G401 (cell line): ENCODE data around the gene TRIB2. TPM values are rescaled to one million over a fixed set of nuclear protein-coding genes. Genes with fewer than 3 reads are reported as not detected.

Experiments
- DNase-seq: peaks from one replicate; pipeline ENCODE4 v3.0.0-alpha.2; 2015; ENCODE audit warnings: low spot score
- in situ Hi-C: cut with HindIII; loops from 2 replicates; pipeline ENCODE4 v1.10.0; 2016; ENCODE audit warnings: low sequenced_read_pairs, mixed read lengths
- total RNA-seq: library from RNA; depleted of rRNA; stranded (reverse); fragments of >200 nt; shearing (Covaris generic); gene quantifications from 2 replicates; pipeline ENCODE4 v1.2.3, GENCODE V29; 2014

Gene TRIB2
- total RNA-seq, 1 experiment from 2014 or later: 5.4 TPM

DNA sequence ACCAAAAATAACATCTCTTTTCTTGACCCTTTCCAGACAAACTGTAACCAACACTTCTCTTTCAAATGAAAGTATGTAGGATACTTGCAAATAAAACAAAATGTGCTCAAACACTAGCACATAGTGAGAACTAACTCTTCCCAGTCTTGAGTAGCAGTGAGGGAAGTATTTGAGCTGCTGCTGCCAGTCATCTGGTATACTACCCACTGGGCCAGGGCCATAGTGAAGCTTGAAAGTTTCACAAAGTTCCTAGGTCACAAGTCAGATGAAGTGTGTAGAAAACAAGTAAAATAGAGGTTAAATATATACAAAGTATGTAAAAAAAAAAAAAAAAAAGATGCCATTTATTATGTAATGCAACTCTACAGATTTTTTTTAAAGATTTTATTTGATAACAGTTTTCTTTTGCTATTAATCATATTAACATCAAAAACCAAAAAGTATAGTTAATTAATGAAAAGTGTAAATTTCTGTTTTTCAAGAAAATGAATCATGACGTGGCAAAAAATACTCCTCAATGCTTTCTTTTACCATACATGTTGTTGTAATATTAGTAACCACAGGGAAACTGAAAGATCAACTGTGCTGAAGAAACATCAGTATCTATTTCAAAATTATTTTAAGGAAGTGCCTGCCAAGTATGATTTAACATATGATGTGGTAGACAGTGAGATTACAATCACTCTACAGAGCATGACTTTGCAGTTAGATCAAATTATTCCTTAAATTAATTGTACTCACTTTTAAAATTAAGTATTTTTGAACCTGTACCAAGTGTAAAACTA is 21.6 kb upstream of the TRIB2 start:
- DNase-seq: no peak

DNA sequence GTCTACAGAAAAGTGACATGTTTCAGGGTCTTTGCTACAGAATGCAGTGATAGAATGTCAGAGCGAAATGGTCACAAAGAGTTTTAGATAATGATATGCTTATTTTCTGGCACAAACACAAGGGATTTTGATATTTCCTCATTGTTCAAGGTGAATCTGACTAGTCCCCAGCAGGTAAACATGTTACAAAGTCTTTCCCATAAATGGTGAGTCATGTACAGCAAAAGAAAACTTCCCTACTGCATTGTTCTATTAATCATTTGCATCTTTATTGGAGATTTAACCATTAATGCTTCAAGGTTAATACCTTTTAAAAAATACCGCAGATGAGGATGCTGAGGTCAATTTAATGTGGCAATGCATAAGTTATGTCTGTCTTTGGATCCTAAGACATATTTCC is 19.1 kb upstream of the TRIB2 start:
- no peak for DNase-seq
- in situ Hi-C loops: no loop called here

More for the DNA sequence above, 21.6 kb upstream of the TRIB2 start:
- in situ Hi-C loops: no loop called here

DNA sequence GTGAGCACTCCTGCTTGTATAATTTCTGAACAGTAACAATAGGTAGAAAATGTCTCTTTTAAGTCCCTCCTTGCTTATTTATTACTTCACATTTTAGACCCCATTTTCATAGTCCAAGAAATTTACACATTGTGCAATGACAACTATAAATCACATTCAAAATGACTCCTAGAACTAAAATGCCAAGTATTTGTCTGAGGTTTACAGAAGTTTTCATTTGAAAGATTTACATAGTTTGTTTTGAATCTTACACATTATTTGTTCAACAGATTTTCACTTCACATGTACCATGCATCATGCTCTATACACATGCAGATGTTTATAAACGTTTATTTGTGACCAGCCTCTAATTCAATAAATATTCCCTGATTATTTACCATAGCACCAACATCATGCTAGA is 15.7 kb upstream of the TRIB2 start:
- in situ Hi-C loops: no loop called here

DNA sequence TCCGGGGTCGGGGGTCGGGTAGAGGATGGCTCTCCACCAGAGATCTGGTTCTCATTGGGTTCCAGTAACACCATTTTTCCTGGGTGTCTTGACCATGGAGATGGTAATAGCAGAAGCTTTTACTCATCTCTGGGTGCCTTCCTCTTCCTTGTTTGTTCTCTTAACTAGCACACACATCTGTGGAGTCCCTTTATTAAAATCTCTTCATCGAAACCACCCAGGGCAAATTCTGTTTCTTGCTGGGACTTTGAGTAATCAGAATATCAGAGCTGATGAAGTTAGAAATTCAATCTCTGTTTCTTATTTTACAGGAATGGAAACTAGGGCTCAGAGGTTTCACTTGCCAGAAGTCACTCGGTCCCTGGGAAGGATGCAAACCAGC is 15.0 kb upstream of the TRIB2 start:
- in situ Hi-C loops: no loop called here
- DNase-seq: no peak

More for the DNA sequence above, 15.7 kb upstream of the TRIB2 start:
- no peak for DNase-seq

DNA sequence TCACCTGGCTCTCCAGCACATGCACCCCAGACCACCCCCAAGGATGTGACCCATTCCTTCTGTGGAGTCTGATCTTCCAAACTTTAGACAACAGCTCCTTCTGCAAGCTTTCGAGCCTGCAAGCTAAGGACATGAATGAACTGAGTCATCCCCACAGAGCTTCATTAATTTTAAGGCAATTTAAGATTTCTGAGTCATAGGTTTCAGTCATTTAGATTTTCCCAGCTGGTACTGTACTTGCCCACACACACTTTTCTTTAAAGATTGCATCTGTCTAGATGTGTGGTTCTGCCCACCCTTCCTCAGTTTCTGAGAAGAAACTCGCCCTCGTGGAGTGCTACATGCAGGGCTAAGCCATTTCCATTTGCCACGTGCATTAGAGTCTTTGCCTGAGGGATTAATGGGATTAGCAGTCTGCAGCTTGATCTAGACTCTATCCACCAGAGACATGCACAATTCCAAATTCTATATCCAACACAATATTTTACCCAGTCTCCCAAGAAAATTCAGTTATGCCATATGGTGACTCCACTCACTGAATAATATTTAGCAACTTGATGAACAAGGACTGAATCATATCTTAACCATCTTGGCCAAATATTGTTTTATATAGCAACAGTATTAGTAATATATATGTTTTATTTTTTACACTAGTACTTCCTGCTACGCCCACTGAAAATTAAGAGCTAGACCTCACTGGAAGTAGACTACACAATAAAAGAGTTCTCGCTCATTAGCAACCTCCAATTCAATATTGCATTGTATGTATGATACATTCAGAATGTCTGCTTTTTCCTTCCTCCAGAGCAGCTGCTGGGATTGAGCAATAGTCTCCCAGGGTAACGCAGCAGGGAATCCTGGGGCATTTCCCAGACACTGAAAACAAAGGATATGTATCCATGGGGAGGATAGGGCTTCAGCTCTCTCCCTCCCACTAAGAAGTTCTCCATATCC is 14.3 kb upstream of the TRIB2 start:
- in situ Hi-C loops: no loop called here
- DNase-seq: peak; percentile 16

DNA sequence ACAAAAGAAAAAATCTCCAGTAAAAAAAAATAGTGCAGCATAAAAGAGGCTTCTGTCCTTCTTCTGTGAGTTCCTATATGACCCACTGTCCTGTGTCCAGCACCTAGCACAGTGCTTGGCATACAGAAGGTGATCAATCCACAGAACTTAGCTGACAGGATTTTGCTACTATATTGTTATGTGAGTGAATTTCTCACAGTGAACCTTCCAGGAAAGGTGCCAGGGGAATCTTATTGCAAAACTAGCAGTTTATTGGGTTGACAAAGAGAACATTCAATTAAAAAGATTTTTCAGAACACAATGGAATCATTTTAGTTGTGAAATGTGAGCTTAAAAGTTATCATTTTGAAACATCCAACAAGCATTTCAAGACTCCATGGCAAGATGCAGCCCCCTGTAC is 12.4 kb upstream of the TRIB2 start:
- DNase-seq: no peak
- in situ Hi-C loops: no loop called here

DNA sequence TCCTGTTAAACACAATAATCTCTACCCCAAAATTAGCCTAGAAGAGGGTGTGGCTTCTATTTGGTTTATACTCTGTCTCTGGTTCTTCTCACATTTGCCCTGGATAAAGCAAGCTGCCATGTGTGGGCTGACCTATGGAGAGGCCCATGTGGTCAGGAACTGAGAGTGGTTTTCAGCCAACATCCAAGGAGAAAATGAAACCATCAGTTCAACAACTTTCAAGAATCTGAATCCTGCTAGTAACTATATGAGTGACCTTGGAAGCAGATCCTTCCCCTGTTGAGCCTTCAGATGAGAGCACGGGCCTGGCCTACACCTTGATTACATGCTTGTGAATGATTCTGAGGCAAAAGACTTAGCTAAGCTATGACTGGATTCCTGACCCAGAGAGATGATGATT is 11.5 kb upstream of the TRIB2 start:
- no peak for DNase-seq
- in situ Hi-C loops: no loop called here

DNA sequence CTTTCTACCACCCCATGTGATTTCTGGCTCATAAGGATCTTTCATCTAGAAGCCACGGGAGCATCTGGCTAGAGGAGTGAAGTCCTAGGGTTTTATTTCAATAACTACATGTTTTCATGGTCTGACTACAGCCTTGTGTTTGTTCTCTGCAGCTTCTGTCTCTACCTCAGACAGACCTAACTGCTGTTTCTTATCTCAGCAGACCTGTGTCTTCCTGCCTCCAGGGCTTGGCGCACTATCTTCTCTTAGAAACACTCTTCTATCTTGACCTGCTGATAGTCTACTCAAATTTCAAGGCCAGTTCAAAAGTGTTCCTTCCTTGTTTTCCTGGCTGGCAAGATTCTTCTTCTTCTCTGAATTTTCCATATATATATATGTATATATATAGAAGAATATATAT is 11.0 kb upstream of the TRIB2 start:
- DNase-seq: no peak
- in situ Hi-C loops: no loop called here

DNA sequence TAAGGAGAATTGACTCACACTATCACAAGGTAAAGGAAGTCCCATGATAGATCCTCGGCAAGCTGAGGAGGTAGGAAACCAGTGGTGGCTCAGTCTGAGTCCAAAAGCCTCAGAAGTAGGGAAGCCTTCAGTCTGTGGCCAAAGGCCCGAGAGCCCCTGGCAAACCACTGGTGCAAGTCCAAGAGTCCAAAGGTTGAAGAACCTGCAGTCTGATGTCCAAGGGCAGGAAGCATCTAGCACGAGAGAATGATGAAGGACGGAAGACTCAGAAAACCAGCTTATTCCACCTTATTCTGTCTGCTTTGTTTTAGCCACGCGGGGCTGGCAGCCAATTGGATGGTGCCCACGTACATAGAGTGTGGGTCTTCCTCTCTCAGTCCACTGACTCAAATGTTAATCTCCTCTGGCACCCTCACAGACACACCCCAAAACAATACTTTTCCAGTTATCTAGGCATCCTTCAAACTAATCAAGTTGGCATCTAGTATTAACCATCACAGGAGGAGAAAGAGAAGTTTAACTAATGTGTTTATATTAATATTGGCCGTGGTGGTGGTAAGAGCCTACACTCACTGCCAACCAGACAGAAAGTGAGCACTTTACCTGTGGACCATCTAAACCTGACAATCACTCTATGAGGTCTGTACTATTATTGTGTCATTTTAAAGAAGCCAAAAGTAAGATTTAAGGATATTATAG is 8.1 kb upstream of the TRIB2 start:
- DNase-seq: no peak
- in situ Hi-C loops: no loop called here

DNA sequence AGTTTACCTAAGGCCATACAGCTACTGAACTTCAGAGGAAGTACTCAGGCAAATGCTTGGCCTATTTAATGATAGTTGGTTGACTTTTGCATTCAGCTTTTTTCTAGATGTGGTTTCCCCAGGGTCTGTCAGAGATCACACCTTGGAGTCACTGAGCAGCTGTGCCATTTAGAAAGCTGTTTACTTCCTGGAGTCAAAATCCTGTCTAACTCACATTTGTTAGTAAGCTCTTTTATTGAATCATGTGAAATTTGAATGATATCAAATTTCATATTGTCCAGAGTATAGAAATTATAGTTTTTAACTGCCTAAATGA is 7.6 kb upstream of the TRIB2 start:
- in situ Hi-C loops: no loop called here

DNA sequence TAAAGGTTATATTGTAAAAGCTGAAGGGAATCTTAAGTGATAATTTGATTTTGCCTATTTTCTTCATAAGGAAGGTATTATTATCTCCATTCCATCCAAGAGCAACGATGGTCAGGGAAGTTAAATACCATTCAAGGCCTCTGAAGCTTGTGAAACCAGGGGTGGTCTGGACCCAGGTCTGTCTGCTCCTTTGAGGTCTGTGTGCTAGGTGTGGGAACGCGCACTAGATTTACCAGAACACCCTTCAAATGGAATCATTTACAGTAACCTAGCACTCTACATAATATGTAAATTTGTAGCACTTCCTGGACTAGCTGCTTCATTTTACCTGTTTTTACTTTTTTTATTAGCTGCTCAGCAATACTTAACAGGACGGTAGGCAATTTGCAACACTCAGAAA is 6.4 kb upstream of the TRIB2 start:
- DNase-seq: no peak
- in situ Hi-C loops: no loop called here

More for the DNA sequence above, 7.6 kb upstream of the TRIB2 start:
- DNase-seq: no peak

DNA sequence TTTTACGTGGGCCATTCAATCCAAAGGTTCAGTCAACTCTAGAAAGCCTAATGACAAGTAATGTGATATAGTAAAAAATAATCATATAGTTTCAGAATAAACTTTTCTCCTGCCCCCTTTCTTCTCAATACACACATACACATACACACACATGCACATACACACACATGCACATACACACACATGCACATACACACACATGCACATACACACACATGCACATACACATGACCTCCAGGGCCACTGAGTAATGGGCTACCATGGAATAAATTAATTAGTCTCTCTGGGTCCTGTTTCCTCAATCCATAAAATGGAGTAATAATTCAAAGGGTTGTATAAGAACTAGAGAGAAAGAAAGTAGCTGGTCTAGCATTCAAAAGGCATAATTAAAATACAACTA is 5.4 kb upstream of the TRIB2 start:
- in situ Hi-C loops: no loop called here
- DNase-seq: no peak

DNA sequence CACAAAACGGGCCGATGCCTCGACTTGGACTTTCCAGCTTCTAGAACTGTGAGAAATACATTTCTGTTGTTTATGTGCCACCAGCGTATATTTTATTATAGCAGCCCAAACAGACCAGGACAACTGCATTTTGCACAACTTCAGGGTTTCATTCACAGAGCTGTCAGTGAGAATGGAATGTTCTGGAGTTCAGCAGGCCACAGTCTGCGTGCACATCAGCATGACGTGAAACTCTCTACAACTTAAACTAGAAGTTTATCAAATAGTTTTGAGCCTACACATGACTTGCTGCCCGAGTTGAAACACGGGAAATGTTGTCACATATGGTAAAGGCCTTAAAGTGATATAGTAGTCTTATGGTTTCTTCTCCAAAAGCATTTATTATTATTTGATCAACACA is 3.9 kb upstream of the TRIB2 start:
- DNase-seq: no peak
- in situ Hi-C loops: no loop called here

DNA sequence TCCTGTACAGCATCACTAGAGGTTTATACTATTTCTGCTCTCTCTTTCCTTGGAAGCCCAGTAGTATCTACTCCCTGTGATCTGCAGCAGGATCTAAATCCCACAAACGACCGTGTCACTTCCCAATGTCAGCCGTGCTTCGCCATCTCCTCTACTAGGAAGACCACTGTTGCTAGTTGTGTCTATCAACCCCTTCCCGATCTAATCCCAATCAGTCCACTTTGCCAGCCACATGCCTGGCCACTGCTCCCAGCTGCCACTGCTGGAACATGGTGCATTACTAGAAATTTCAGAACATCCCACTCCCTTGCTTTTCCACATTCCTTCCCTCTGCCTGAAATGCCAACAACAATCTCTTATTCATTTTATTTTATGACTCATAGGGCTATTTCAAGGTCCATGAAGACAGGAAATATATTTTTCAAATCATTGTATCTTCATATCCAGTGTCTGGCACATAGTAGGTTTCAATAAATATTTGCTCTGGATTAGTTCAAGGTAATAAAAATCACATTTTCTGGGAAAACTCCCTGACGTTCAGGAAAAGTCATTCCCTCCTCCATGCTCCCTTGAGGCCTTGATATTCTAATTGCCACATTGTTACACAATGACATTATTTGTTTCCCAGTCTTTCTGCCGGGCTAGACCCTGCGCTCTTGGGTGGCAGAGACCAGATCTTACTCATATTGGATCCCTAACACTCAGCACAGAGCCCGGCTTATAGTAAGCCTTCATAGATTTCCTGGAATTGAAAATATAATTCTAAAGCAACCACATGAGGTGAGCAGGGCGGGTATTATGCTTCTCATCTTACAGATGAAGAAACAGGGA is 2.1 kb upstream of the TRIB2 start:
- DNase-seq: no peak
- in situ Hi-C loops: no loop called here

DNA sequence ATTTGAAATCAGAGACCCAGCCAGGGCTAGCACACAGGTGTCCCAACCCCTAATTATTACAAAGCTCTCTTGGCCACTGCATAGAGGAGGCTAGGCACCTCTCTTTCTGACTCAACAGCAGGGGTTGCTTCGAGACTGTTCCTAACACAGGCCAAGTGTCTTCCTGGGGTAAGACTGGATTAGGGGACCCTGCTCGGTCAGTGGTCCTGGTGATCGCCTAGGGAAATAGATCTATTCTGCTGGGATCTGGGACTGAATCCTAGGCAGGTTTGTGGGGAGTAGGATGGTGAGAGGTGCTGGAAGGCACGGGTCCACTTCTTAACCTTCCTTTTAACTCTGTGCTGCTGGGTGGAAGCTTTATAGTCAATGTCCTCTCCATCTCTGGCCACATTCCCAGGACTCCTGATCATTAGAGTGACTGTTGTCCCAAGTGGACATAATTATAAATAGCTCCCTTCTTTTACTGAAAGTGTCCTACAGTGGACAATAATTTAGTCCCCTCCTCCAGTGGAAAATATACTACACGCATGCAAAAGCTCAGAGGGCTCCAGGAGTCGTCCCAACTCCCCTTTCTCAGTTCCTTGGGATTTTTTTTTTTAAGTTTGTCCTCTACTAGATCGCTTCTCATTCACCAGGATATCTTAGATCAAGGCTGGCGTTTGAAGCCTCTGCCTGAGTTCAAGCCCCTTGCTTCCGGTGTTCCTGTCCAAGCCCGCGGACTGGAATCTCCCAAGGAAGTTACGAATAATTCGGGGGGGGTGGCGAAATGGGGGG is 1.3 kb upstream of the TRIB2 start:
- in situ Hi-C loops: no loop called here
- no peak for DNase-seq

DNA sequence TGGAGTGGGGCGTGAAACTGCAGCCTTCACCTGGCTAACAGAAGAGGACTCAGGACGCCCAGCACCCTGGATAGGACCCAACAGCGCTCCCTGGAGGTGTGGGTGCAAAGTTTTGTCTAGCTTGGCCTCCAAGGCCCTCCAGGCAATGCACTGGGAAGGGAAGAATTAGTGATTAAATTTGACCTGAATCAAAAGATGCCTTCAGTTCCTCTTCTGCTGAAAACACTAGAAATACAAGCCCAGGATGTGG is 779 bp upstream of the TRIB2 start:
- in situ Hi-C loops: no loop called here
- peak; percentile 50 for DNase-seq

DNA sequence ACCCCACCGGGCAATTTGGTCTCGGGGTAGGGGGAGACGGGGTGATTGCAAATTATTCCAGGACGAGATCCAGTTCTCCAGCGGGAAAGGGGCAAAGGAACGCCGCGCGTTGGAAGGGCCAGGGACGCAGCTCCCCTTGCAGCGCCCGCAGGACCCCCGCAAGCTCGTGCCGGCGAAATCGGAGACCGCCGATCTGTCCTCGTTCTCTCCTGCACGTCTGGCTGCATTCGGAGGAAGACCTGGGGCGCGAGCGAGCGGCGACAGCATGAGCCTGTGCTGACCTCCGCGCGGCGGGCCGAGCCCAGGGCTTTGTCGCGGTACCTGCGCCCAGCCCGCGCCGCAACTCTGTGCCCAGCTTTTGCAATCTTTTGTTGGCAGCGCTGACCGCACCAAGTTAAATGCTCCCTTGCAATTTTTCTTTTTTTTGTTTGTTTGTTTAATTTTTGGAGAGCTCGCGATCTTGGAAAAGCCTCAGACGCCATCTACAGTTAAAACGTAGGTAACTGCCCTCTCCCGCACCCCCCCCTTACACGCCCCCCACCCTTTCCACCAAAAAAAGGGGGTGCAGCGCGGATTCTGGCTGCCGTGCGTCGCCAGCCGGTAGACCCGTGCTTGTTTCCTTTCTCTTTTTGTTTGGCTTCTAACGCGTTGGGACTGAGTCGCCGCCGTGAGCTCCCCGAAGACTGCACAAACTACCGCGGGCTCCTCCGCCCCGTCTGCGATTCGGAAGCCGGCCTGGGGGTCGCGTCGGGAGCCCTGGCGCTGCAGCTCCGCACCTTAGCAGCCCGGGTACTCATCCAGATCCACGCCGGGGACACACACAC is 667 bp downstream of the TRIB2 start:
- DNase-seq: peak; percentile 47
- in situ Hi-C loops: no loop called here
